ENCODE results near the gene UBASH3B. TPM values are rescaled to one million over a fixed set of nuclear protein-coding genes. Genes with fewer than 3 reads are reported as not detected.

The UBASH3B gene
- total and polyA plus RNA-seq, 2 of the 13 experiments (the other 11 are each of a cell fraction or from before 2014, with no cell fraction given), result 4.4 to 7.6 TPM

DNA sequence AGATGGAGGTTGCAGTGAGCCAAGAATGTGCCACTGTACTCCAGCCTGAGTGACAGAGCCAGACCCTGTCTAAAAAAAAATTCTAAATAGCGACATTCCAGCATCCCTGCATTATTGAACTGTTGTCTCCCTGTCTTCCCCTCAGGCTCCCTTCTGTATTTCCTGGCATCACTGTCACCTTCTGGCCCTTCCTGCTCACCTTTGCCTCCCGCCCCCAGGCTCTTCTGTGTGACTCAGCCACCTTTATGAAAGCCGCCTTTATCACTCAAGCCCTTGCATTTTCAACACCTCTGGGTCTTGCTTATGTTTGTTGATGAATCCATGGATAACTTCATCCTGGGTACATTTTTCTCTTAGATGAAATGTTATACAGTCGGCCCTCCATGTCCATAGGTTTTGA, 21.1 kb downstream of the UBASH3B start (continued):
- TF ChIP-seq, protein P1, sequence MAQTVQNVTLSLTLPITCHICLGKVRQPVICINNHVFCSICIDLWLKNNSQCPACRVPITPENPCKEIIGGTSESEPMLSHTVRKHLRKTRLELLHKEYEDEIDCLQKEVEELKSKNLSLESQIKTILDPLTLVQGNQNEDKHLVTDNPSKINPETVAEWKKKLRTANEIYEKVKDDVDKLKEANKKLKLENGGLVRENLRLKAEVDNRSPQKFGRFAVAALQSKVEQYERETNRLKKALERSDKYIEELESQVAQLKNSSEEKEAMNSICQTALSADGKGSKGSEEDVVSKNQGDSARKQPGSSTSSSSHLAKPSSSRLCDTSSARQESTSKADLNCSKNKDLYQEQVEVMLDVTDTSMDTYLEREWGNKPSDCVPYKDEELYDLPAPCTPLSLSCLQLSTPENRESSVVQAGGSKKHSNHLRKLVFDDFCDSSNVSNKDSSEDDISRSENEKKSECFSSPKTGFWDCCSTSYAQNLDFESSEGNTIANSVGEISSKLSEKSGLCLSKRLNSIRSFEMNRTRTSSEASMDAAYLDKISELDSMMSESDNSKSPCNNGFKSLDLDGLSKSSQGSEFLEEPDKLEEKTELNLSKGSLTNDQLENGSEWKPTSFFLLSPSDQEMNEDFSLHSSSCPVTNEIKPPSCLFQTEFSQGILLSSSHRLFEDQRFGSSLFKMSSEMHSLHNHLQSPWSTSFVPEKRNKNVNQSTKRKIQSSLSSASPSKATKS (CRISPR knock-in tag; IDR thresholded peaks at IDR 0.05), result no peak
- TF ChIP-seq KMT2B (CRISPR knock-in tag; IDR thresholded peaks at IDR 0.05) (no peak), ZNF569 (CRISPR knock-in tag; IDR thresholded peaks at IDR 0.05; ENCODE audit: borderline replicate concordance) (no peak), NFIB (CRISPR knock-in tag; IDR thresholded peaks at IDR 0.05; ENCODE audit: borderline replicate concordance) (no peak), MTA3 (CRISPR knock-in tag; IDR thresholded peaks at IDR 0.05) (no peak), CREM (IDR thresholded peaks at IDR 0.05) (peak; percentile 43), CREM (CRISPR knock-in tag; IDR thresholded peaks at IDR 0.05) (no peak), ZMAT3 (CRISPR knock-in tag; conservative IDR thresholded peaks at IDR 0.05) (no peak), ZNF891 (CRISPR knock-in tag; IDR thresholded peaks at IDR 0.05) (no peak), PHF20 (CRISPR knock-in tag; IDR thresholded peaks at IDR 0.05) (no peak), KAT7 (CRISPR knock-in tag; IDR thresholded peaks at IDR 0.05; ENCODE audit: borderline replicate concordance) (no peak), ZNF678 (CRISPR knock-in tag; IDR thresholded peaks at IDR 0.05) (no peak), AKAP8 (CRISPR knock-in tag; IDR thresholded peaks at IDR 0.05) (no peak), NR2F1 (CRISPR knock-in tag; IDR thresholded peaks at IDR 0.05) (peak; percentile 34 to 63; a peak in 1 of 4 replicates), STAG1 (CRISPR knock-in tag; IDR thresholded peaks at IDR 0.05) (no peak), KLF16 (CRISPR knock-in tag; IDR thresholded peaks at IDR 0.05) (no peak), PHF8 (CRISPR knock-in tag; IDR thresholded peaks at IDR 0.05) (no peak), ZNF660 (CRISPR knock-in tag; IDR thresholded peaks at IDR 0.05; ENCODE audit: borderline replicate concordance, low read depth) (no peak), RFXANK (CRISPR knock-in tag; IDR thresholded peaks at IDR 0.05) (no peak), ZNF251 (CRISPR knock-in tag; IDR thresholded peaks at IDR 0.05) (no peak)
- TF ChIP-seq, protein P2, sequence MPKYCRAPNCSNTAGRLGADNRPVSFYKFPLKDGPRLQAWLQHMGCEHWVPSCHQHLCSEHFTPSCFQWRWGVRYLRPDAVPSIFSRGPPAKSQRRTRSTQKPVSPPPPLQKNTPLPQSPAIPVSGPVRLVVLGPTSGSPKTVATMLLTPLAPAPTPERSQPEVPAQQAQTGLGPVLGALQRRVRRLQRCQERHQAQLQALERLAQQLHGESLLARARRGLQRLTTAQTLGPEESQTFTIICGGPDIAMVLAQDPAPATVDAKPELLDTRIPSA (CRISPR knock-in tag; IDR thresholded peaks at IDR 0.05; ENCODE audit: borderline replicate concordance), result no peak
- TF ChIP-seq, protein P3, sequence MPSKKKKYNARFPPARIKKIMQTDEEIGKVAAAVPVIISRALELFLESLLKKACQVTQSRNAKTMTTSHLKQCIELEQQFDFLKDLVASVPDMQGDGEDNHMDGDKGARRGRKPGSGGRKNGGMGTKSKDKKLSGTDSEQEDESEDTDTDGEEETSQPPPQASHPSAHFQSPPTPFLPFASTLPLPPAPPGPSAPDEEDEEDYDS (CRISPR knock-in tag; IDR thresholded peaks at IDR 0.05), result peak; percentile 38; the same call in 1 of the 2 replicates
- TF ChIP-seq, protein P4, sequence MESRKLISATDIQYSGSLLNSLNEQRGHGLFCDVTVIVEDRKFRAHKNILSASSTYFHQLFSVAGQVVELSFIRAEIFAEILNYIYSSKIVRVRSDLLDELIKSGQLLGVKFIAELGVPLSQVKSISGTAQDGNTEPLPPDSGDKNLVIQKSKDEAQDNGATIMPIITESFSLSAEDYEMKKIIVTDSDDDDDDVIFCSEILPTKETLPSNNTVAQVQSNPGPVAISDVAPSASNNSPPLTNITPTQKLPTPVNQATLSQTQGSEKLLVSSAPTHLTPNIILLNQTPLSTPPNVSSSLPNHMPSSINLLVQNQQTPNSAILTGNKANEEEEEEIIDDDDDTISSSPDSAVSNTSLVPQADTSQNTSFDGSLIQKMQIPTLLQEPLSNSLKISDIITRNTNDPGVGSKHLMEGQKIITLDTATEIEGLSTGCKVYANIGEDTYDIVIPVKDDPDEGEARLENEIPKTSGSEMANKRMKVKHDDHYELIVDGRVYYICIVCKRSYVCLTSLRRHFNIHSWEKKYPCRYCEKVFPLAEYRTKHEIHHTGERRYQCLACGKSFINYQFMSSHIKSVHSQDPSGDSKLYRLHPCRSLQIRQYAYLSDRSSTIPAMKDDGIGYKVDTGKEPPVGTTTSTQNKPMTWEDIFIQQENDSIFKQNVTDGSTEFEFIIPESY (CRISPR knock-in tag; IDR thresholded peaks at IDR 0.05), result no peak
- TF ChIP-seq, protein P5, sequence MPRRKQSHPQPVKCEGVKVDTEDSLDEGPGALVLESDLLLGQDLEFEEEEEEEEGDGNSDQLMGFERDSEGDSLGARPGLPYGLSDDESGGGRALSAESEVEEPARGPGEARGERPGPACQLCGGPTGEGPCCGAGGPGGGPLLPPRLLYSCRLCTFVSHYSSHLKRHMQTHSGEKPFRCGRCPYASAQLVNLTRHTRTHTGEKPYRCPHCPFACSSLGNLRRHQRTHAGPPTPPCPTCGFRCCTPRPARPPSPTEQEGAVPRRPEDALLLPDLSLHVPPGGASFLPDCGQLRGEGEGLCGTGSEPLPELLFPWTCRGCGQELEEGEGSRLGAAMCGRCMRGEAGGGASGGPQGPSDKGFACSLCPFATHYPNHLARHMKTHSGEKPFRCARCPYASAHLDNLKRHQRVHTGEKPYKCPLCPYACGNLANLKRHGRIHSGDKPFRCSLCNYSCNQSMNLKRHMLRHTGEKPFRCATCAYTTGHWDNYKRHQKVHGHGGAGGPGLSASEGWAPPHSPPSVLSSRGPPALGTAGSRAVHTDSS (CRISPR knock-in tag; conservative IDR thresholded peaks at IDR 0.05), result no peak
- TF ChIP-seq, protein P6, sequence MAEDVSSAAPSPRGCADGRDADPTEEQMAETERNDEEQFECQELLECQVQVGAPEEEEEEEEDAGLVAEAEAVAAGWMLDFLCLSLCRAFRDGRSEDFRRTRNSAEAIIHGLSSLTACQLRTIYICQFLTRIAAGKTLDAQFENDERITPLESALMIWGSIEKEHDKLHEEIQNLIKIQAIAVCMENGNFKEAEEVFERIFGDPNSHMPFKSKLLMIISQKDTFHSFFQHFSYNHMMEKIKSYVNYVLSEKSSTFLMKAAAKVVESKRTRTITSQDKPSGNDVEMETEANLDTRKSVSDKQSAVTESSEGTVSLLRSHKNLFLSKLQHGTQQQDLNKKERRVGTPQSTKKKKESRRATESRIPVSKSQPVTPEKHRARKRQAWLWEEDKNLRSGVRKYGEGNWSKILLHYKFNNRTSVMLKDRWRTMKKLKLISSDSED (CRISPR knock-in tag; IDR thresholded peaks at IDR 0.05), result no peak

All from HepG2 (cell line).